ENCODE results near the gene FNBP1. TPM values are rescaled to one million over a fixed set of nuclear protein-coding genes. Genes with fewer than 3 reads are reported as not detected.

Gene FNBP1
- total RNA-seq, 1 donor from 2014 or later = 47.1 TPM

DNA sequence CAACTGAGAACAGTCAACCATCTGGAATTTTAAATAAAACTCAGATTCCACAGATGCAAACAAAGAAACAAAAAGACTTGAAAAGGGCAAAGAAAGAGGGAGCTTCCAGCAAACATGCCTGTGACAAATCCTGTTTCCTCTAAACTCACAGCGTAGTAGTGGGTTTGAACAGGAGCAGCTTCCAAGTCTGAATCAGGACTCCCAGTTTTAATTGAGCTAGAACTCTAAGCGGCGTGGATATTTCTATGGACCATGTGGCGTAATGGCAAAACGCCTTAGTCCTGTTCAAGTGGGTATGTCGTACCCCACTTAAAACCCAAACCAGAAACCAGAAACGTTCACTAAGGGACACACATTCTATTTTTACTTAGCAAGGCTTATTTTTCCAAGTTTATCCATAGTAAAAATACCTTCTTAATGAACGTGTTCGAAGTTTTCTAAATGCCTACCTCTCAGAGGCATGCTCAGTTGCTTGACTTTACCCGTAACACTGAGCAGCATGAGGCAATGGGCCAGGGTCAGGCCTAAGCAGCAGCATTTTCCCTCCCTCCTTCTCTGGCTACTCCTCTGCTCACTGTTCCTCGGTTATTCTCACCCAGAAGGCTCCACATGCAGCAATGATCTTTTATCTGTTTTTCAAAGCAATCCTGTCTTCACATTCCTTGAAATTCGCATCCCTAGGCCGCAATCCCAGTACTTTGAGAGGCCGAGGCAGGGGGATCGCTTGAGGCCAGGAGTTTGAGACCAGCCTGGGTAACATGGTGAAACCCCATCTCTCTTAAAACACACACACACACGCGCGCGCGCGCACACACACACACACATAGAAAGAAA, 77.9 kb downstream of the FNBP1 start:
- H3K9me3 ChIP-seq = no peaks in the 10 kb centered on the region
- TF ChIP-seq POLR2AphosphoS5 (IDR thresholded peaks at IDR 0.05; ENCODE audit: insufficient read depth in 1 of 2, low read depth in 1 of 2) (no peak), POLR2A (IDR thresholded peaks at IDR 0.05) (no peak)
- H3K4me1 ChIP-seq = peaks cover 71% of the 10 kb centered on the region
- intact Hi-C loops (cut with DNase I) = no loop called here
- peak overlapping the region; percentile 87 for H3K27ac ChIP-seq
- no peaks in the 10 kb centered on the region for H3K27me3 ChIP-seq
- no peak overlapping the region for H3K4me3 ChIP-seq
- H3K36me3 ChIP-seq = no peaks in the 10 kb centered on the region
- DNase-seq (ENCODE audit: extremely low spot score in 2 of 2) = no peak

DNA sequence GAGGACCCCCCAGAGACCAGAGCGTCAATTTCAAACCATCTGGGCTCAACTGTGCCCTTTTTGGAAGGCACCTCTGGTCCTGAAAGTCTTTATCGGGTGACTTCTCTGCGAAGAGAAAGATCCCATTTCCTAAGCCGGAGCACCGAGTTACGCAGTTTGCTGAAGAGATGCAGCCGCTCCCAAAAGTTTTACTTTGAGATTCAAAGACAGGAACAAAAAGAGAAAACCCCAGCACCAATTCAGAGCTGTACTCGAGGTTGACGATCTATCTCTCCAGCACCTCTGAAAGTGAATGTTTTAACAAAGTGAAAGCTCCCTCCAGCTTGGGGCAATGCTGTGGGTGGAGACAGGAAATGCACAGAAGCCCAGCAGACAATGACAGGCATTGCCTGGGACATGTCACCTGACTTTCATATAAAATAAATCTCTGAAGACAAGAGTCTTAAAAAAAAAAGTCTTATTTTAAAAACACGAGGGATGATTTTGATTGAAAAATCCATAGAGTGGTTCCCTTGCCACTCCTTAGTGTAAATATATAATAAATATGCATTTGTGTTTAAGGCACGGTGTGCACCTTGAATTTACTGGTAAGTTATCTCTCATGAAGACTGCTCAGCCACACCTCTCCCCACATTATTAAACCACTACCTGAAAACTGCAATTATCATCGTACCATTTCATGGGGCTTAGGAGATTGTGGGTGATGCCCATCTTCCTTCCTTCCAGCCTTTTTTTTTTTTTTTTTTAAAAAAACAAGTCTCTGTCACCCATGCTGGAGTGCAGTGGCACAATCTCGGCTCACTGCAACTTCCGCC, 79.9 kb downstream of the FNBP1 start:
- Histone ChIP-seq H3K36me3 (no peaks in the 10 kb centered on the region), H3K4me3 (peak overlapping the region; percentile 45 to 48), H3K27ac (peak overlapping the region; percentile 87), H3K9me3 (no peaks in the 10 kb centered on the region), H3K4me1 (peaks cover 59% of the 10 kb centered on the region), H3K27me3 (no peaks in the 10 kb centered on the region)
- TF ChIP-seq POLR2AphosphoS5 (IDR thresholded peaks at IDR 0.05; ENCODE audit: insufficient read depth in 1 of 2, low read depth in 1 of 2) = peak in 1 of 2 donors; percentile 90
- TF ChIP-seq, protein P1, sequence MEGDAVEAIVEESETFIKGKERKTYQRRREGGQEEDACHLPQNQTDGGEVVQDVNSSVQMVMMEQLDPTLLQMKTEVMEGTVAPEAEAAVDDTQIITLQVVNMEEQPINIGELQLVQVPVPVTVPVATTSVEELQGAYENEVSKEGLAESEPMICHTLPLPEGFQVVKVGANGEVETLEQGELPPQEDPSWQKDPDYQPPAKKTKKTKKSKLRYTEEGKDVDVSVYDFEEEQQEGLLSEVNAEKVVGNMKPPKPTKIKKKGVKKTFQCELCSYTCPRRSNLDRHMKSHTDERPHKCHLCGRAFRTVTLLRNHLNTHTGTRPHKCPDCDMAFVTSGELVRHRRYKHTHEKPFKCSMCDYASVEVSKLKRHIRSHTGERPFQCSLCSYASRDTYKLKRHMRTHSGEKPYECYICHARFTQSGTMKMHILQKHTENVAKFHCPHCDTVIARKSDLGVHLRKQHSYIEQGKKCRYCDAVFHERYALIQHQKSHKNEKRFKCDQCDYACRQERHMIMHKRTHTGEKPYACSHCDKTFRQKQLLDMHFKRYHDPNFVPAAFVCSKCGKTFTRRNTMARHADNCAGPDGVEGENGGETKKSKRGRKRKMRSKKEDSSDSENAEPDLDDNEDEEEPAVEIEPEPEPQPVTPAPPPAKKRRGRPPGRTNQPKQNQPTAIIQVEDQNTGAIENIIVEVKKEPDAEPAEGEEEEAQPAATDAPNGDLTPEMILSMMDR (IDR thresholded peaks at IDR 0.05) = no peak
- peak in 1 of 2 donors; percentile 34 for TF ChIP-seq POLR2A (IDR thresholded peaks at IDR 0.05)
- intact Hi-C loops (cut with DNase I) = no loop called here
- DNase-seq (ENCODE audit: extremely low spot score in 2 of 2) = no peak

DNA sequence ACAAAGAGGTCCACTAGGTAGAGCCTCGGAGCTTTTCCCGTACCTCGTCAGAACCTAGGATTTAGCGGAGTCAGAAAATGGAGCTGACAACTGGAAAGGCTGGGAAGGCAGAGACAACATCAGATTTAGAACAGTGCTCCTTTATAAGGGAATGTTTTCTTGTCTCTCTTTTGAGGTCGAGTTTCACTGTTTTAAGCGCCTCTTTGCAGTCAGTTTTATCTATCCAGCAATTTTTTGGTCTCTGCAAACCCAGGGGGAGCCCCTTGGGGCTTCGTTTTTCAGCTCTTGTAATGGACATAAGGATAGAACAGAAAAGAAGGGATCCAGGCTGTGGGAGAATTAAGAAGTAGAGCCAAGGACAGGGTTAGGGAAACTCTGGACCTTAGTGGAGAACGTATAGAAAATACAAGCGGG, 80.5 kb downstream of the FNBP1 start:
- H3K36me3 ChIP-seq = peaks cover 0 to 3% of the 10 kb centered on the region in 2 donors
- H3K27me3 ChIP-seq = no peaks in the 10 kb centered on the region
- no peak for DNase-seq (ENCODE audit: extremely low spot score in 2 of 2)
- no peaks in the 10 kb centered on the region for H3K9me3 ChIP-seq
- peak overlapping the region; percentile 87 for H3K27ac ChIP-seq
- peak overlapping the region; percentile 45 to 48 for H3K4me3 ChIP-seq
- intact Hi-C loops (cut with DNase I) = no loop called here
- no peak for TF ChIP-seq POLR2AphosphoS5 (IDR thresholded peaks at IDR 0.05; ENCODE audit: insufficient read depth in 1 of 2, low read depth in 1 of 2)
- TF ChIP-seq, protein P1 (IDR thresholded peaks at IDR 0.05) = no peak
- TF ChIP-seq POLR2A (IDR thresholded peaks at IDR 0.05) = no peak
- peaks cover 57% of the 10 kb centered on the region for H3K4me1 ChIP-seq

DNA sequence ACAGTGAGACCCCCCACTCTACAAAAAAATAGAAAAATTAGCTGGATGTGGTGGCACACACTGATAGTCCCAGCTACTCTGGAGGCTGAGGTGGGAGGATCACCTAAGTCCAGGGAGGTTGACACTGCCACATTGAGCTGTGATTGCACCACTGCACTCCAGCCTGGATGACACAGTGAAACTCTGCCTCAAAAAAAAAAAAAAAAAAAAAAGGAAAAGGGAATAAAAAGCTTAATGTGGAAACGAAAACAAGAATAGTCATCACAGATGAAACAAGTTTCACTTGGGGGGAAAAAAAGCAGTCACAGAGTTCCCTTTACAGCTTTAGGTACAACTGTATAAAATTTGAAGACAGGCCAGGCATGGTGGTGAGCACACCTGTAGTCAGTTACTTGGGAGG, 84.2 kb downstream of the FNBP1 start:
- Histone ChIP-seq H3K27ac (no peak overlapping the region), H3K4me3 (no peak overlapping the region), H3K27me3 (no peaks in the 10 kb centered on the region), H3K4me1 (peaks cover 32% of the 10 kb centered on the region), H3K36me3 (peaks cover 0 to 12% of the 10 kb centered on the region in 2 donors), H3K9me3 (no peaks in the 10 kb centered on the region)
- DNase-seq (ENCODE audit: extremely low spot score in 2 of 2) = no peak
- TF ChIP-seq, protein P1 (IDR thresholded peaks at IDR 0.05) = no peak
- TF ChIP-seq POLR2A (IDR thresholded peaks at IDR 0.05) = no peak
- no peak for TF ChIP-seq POLR2AphosphoS5 (IDR thresholded peaks at IDR 0.05; ENCODE audit: insufficient read depth in 1 of 2, low read depth in 1 of 2)
- intact Hi-C loops (cut with DNase I) = no loop called here

DNA sequence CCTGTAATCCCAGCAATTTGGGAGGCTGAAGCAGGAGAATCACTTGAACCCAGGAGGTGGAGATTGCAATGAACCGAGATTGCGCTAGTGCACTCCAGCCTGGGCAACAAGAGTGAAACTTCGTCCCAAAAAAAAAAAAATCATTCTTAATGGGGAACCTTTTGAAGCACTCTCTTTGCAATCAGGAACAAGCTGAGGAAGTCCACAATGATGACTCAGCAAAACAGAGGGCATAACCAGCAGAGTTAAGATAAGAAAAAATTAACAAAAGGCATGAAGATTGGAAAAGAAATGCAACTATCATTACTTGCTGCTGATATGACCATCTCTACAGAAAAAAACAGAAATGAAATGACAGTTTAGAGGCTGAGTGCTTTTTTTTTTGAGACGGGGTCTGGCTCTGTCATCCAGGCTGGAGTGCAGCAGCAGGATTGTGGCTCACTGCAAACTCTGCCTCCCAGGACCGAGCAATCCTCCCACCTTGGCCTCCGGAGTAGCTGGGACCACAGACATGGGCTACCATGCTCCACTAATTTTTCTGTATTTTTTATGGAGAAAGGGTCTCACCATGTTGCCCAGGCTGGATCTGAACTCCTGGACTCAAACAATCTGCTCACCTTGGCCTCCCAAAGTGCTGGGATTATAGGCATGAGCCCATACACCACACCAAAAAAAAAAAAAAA, 88.0 kb downstream of the FNBP1 start:
- intact Hi-C loops (cut with DNase I) = no loop called here
- peaks cover 0 to 27% of the 10 kb centered on the region in 2 donors for H3K36me3 ChIP-seq
- H3K9me3 ChIP-seq = no peaks in the 10 kb centered on the region

More for the DNA sequence above, 88.0 kb downstream of the FNBP1 start:
- peak overlapping the region; percentile 27 for H3K27ac ChIP-seq
- H3K4me3 ChIP-seq = no peak overlapping the region
- no peak for TF ChIP-seq POLR2AphosphoS5 (IDR thresholded peaks at IDR 0.05; ENCODE audit: insufficient read depth in 1 of 2, low read depth in 1 of 2)
- TF ChIP-seq, protein P1 (IDR thresholded peaks at IDR 0.05) = no peak
- no peak for TF ChIP-seq POLR2A (IDR thresholded peaks at IDR 0.05)
- peaks cover 11% of the 10 kb centered on the region for H3K4me1 ChIP-seq
- H3K27me3 ChIP-seq = no peaks in the 10 kb centered on the region
- no peak for DNase-seq (ENCODE audit: extremely low spot score in 2 of 2)

Data from vagina (tissue), 2 donors.